HEK293 (cell line): ENCODE data around the gene C3orf20.

Experiments used
- CTCF ChIA-PET: fragments of 350-600 bp; formaldehyde crosslinking; extraction: SDS; loops from one replicate; lab custom pipeline; 2021; ENCODE audit warnings: antibody characterized with exemption; lab: Yijun Ruan, JAX
- POLR2A ChIA-PET: fragments of 300-600 bp; formaldehyde crosslinking; extraction: SDS; loops from one replicate; lab custom pipeline; 2020; ENCODE audit warnings: antibody characterized with exemption, inconsistent platforms; lab: Yijun Ruan, JAX
- H3K27ac ChIP-seq: fragments of 200-500 bp; sonication (Bioruptor generic); 2 replicates; pipeline ENCODE4 v1.5.1; 2014; ENCODE audit warnings: low read depth, low read length, control low read depth, inconsistent platforms; ENCODE audit errors: extremely low read depth
- H3K36me3 ChIP-seq, 2 experiments: fragments of 200-500 bp in 1 of 2; sonication (Bioruptor generic) in 1 of 2; 1 replicate in 1 of 2; 2 replicates in 1 of 2; pipeline ENCODE4 v1.5.1; 2014 to 2017; ENCODE audit warnings: inconsistent platforms in 2 of 2, low read length in 2 of 2; ENCODE audit not compliant: control insufficient read depth in 2 of 2, insufficient read depth in 1 of 2
- H3K4me1 ChIP-seq: fragments of 200-500 bp; sonication (Bioruptor generic); 2 replicates; pipeline ENCODE4 v1.5.1; 2014; ENCODE audit warnings: mild to moderate bottlenecking, low read length, inconsistent platforms; ENCODE audit not compliant: control insufficient read depth, insufficient read depth
- H3K4me3 ChIP-seq: 2 replicates; pipeline ENCODE4 v1.5.1; 2011; ENCODE audit warnings: low read depth, mild to moderate bottlenecking, control low read depth, low read length, moderate library complexity
- H3K9me3 ChIP-seq: fragments of 200-500 bp; sonication (Bioruptor generic); 2 replicates; pipeline ENCODE4 v1.5.1; 2014; ENCODE audit warnings: low read depth, low read length, inconsistent platforms; ENCODE audit not compliant: control insufficient read depth, insufficient read depth
- SCRT1 ChIP-seq: fragments of 450-650 bp; formaldehyde crosslinking; IDR thresholded peaks from 2 replicates; pipeline ENCODE4 v1.5.1; 2016; ENCODE audit warnings: missing biosample characterization, missing genetic modification characterization, borderline replicate concordance
- SCRT2 ChIP-seq: fragments of 450-650 bp; formaldehyde crosslinking; IDR thresholded peaks from 2 replicates; pipeline ENCODE4 v1.5.1; 2016; ENCODE audit warnings: missing biosample characterization, missing genetic modification characterization
- ZNF132 ChIP-seq: fragments of 450-650 bp; formaldehyde crosslinking; IDR thresholded peaks from 2 replicates; pipeline ENCODE4 v1.5.1; 2017; ENCODE audit warnings: missing biosample characterization, missing genetic modification characterization, borderline replicate concordance
- ZNF214 ChIP-seq: fragments of 450-650 bp; formaldehyde crosslinking; IDR thresholded peaks from 2 replicates; pipeline ENCODE4 v1.5.1; 2017; ENCODE audit warnings: missing biosample characterization, mild to moderate bottlenecking, missing genetic modification characterization, borderline replicate concordance
- ZNF302 ChIP-seq: fragments of 450-650 bp; formaldehyde crosslinking; IDR thresholded peaks from 2 replicates; pipeline ENCODE4 v1.5.1; 2016; ENCODE audit warnings: missing biosample characterization, missing genetic modification characterization, low read depth
- ZNF521 ChIP-seq: fragments of 450-650 bp; formaldehyde crosslinking; IDR thresholded peaks from 2 replicates; pipeline ENCODE4 v1.5.1; 2017; ENCODE audit warnings: missing biosample characterization, mild to moderate bottlenecking, missing genetic modification characterization
- ZNF529 ChIP-seq: fragments of 450-650 bp; formaldehyde crosslinking; IDR thresholded peaks from 2 replicates; pipeline ENCODE4 v1.5.1; 2017; ENCODE audit warnings: missing genetic modification characterization, missing biosample characterization; ENCODE audit not compliant: insufficient replicate concordance
- ZNF658 ChIP-seq: fragments of 450-650 bp; formaldehyde crosslinking; IDR thresholded peaks from 2 replicates; pipeline ENCODE4; 2016; ENCODE audit warnings: missing biosample characterization, missing genetic modification characterization
- ZNF670 ChIP-seq: fragments of 450-650 bp; formaldehyde crosslinking; IDR thresholded peaks from 2 replicates; pipeline ENCODE4 v1.5.1; 2016; ENCODE audit warnings: missing biosample characterization, missing genetic modification characterization, low read depth
- TF ChIP-seq, protein P1 (sequence below): fragments of 450-650 bp; formaldehyde crosslinking; IDR thresholded peaks from 2 replicates; pipeline ENCODE4 v1.5.1; 2016; ENCODE audit warnings: missing biosample characterization, missing genetic modification characterization
- TF ChIP-seq, protein P2 (sequence below): fragments of 450-650 bp; formaldehyde crosslinking; IDR thresholded peaks from 2 replicates; pipeline ENCODE4 v1.5.1; 2016; ENCODE audit warnings: missing biosample characterization, missing genetic modification characterization, low read depth
- TF ChIP-seq, protein P3 (sequence below): fragments of 450-650 bp; formaldehyde crosslinking; IDR thresholded peaks from 2 replicates; pipeline ENCODE4 v1.5.1; 2016; ENCODE audit warnings: missing biosample characterization, missing genetic modification characterization, low read depth
- TF ChIP-seq, protein P4 (sequence below): fragments of 450-650 bp; formaldehyde crosslinking; IDR thresholded peaks from 2 replicates; pipeline ENCODE4 v1.5.1; 2016; ENCODE audit warnings: missing biosample characterization, missing genetic modification characterization

Gene C3orf20

DNA sequence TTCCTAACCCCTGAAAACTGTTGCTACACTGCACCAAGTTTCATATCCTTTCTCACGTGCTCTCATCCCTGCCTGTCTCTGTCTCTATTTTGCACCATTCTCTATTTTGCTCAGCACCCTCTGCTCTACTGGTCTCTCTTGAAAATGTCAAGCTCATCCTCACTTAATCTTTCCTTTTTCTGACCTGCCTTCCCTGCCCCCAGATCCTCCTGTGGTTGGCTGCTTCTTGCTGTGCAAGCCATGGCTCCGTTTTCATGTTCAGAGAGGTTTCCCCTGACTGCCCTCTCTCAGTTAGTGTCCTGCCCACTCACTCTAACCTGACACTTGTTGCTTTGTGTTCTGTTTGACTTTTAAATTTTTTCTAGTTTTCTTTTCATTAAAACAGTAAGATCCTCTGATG lies 17.4 kb upstream of the C3orf20 start:
- CTCF ChIA-PET, result no interaction called here
- POLR2A ChIA-PET, result no interaction called here
- H3K4me3 ChIP-seq, result no peak overlapping the region
- peaks cover 5% of the 10 kb centered on the region for H3K4me1 ChIP-seq
- no peaks in the 10 kb centered on the region for H3K9me3 ChIP-seq
- H3K36me3 ChIP-seq, result peaks cover 62 to 83% of the 10 kb centered on the region in 2 experiments
- H3K27ac ChIP-seq, result no peak overlapping the region
- peak; percentile 83 for TF ChIP-seq SCRT2 (tag by site-specific recombination)
- TF ChIP-seq, protein P1, sequence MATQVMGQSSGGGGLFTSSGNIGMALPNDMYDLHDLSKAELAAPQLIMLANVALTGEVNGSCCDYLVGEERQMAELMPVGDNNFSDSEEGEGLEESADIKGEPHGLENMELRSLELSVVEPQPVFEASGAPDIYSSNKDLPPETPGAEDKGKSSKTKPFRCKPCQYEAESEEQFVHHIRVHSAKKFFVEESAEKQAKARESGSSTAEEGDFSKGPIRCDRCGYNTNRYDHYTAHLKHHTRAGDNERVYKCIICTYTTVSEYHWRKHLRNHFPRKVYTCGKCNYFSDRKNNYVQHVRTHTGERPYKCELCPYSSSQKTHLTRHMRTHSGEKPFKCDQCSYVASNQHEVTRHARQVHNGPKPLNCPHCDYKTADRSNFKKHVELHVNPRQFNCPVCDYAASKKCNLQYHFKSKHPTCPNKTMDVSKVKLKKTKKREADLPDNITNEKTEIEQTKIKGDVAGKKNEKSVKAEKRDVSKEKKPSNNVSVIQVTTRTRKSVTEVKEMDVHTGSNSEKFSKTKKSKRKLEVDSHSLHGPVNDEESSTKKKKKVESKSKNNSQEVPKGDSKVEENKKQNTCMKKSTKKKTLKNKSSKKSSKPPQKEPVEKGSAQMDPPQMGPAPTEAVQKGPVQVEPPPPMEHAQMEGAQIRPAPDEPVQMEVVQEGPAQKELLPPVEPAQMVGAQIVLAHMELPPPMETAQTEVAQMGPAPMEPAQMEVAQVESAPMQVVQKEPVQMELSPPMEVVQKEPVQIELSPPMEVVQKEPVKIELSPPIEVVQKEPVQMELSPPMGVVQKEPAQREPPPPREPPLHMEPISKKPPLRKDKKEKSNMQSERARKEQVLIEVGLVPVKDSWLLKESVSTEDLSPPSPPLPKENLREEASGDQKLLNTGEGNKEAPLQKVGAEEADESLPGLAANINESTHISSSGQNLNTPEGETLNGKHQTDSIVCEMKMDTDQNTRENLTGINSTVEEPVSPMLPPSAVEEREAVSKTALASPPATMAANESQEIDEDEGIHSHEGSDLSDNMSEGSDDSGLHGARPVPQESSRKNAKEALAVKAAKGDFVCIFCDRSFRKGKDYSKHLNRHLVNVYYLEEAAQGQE (tag by site-specific recombination), result no peak
- TF ChIP-seq, all 188 proteins: peak for 1

DNA sequence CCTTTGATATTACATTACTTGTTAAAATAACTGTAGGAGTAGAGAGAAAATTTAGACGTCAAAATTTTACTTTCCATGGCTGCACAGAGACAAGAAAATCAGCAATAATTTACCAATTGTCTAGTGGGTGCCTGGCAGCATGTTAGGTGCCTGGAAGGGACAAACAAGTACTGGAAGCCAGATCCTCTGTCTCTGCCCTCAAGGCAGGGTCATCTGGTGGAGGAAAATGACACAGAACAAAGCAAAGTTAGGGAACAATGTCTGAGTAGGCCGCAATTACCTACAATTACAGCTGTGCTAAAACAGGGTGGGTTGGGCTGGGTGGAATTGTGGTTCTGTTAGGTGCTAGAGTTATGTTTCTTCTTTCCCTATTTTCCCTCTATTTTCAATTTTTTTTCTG lies 16.0 kb upstream of the C3orf20 start:
- H3K27ac ChIP-seq, result no peak overlapping the region
- CTCF ChIA-PET, result no interaction called here
- peaks cover 76 to 96% of the 10 kb centered on the region in 2 experiments for H3K36me3 ChIP-seq
- no peaks in the 10 kb centered on the region for H3K4me1 ChIP-seq
- POLR2A ChIA-PET, result interaction anchor here (0.6 to 2.3 kb wide), 3 partner anchors 8 to 135 kb away, joined by 4 to 9 read pairs (median 5); partner anchors contain the start of gene CCDC174
- no peak overlapping the region for H3K4me3 ChIP-seq
- TF ChIP-seq SCRT1 (no peak), ZNF302 (tag by site-specific recombination) (no peak), ZNF521 (tag by site-specific recombination) (no peak), ZNF132 (tag by site-specific recombination) (no peak)
- TF ChIP-seq, protein P2, sequence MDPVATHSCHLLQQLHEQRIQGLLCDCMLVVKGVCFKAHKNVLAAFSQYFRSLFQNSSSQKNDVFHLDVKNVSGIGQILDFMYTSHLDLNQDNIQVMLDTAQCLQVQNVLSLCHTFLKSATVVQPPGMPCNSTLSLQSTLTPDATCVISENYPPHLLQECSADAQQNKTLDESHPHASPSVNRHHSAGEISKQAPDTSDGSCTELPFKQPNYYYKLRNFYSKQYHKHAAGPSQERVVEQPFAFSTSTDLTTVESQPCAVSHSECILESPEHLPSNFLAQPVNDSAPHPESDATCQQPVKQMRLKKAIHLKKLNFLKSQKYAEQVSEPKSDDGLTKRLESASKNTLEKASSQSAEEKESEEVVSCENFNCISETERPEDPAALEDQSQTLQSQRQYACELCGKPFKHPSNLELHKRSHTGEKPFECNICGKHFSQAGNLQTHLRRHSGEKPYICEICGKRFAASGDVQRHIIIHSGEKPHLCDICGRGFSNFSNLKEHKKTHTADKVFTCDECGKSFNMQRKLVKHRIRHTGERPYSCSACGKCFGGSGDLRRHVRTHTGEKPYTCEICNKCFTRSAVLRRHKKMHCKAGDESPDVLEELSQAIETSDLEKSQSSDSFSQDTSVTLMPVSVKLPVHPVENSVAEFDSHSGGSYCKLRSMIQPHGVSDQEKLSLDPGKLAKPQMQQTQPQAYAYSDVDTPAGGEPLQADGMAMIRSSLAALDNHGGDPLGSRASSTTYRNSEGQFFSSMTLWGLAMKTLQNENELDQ (tag by site-specific recombination), result no peak
- no peaks in the 10 kb centered on the region for H3K9me3 ChIP-seq

DNA sequence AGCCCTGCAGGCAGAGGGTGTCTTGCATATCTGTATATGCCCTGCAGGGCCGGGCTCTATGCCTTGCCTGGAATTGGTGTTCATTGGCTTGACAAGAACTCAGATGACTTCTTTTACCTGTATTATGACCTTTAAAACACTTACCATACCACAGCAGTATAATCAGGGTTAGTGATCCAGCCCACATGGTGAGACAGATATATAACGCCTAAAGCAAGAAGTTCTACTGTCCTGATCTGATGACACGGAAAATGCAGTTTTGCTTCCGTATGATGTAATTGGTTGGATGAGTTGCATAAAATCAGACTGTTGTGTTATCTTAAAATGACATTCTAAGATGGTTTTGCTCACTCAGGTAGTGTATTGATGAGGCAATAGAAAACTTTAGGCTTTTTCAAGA lies 14.0 kb upstream of the C3orf20 start:
- POLR2A ChIA-PET, result interaction anchor here (2.3 kb wide), 1 partner anchor 9 kb away, joined by 9 read pairs; the partner anchor contains the start of gene CCDC174
- TF ChIP-seq, protein P3, sequence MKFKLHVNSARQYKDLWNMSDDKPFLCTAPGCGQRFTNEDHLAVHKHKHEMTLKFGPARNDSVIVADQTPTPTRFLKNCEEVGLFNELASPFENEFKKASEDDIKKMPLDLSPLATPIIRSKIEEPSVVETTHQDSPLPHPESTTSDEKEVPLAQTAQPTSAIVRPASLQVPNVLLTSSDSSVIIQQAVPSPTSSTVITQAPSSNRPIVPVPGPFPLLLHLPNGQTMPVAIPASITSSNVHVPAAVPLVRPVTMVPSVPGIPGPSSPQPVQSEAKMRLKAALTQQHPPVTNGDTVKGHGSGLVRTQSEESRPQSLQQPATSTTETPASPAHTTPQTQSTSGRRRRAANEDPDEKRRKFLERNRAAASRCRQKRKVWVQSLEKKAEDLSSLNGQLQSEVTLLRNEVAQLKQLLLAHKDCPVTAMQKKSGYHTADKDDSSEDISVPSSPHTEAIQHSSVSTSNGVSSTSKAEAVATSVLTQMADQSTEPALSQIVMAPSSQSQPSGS (tag by site-specific recombination), result peak; percentile 24; the same call in 1 of the 2 replicates
- no peak for TF ChIP-seq ZNF670 (tag by site-specific recombination)
- TF ChIP-seq, protein P4, sequence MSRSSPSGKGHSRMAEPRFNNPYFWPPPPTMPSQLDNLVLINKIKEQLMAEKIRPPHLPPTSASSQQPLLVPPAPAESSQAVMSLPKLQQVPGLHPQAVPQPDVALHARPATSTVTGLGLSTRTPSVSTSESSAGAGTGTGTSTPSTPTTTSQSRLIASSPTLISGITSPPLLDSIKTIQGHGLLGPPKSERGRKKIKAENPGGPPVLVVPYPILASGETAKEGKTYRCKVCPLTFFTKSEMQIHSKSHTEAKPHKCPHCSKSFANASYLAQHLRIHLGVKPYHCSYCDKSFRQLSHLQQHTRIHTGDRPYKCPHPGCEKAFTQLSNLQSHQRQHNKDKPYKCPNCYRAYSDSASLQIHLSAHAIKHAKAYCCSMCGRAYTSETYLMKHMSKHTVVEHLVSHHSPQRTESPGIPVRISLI (tag by site-specific recombination), result no peak
- no peak for TF ChIP-seq ZNF214 (tag by site-specific recombination)
- TF ChIP-seq ZNF658, result no peak
- TF ChIP-seq ZNF529 (tag by site-specific recombination), result no peak
- TF ChIP-seq, all 188 proteins: peak for 1
- H3K4me1 ChIP-seq, result no peaks in the 10 kb centered on the region
- CTCF ChIA-PET, result interaction anchor here (0.6 to 1.8 kb wide), 4 partner anchors 25 to 247 kb away, joined by 3 to 4 read pairs (median 3); no protein-coding TSS in a partner anchor
- H3K4me3 ChIP-seq, result no peak overlapping the region
- peaks cover 76 to 98% of the 10 kb centered on the region in 2 experiments for H3K36me3 ChIP-seq
- H3K9me3 ChIP-seq, result no peaks in the 10 kb centered on the region
- H3K27ac ChIP-seq, result no peak overlapping the region
